A549 treated with RU486 at 1 μM for 4 hours (cell line): ENCODE results near the gene BLOC1S3. TPM values are rescaled to one million over a fixed set of nuclear protein-coding genes. Genes with fewer than 3 reads are reported as not detected.

Experiments
- total RNA-seq: library from RNA; stranded (reverse); fragments of 200-300 nt; extraction: Qiagen RNA extraction; gene quantifications from 5 replicates; pipeline ENCODE4 v1.2.3, GENCODE V29; 2022; ENCODE audit warnings: low read depth

BLOC1S3 gene
- 10.0 to 18.3 TPM (median 14.8 TPM) in 5 replicates for total RNA-seq

GRCh38 chr19:45178262-45179071 is at the start of gene BLOC1S3:
TSS of gene BLOC1S3 (plus strand) at chr19:45178784. CDS start at chr19:45179297, 513 bp downstream.

GRCh38 chr19:45160870-45161737 is 17.5 kb upstream of the BLOC1S3 start, which contains the start of gene NKPD1:
TSS of gene NKPD1 (minus strand) at chr19:45160982. CDS start at chr19:45160150, 832 bp downstream.

GRCh38 chr19:45177817-45178261 is 745 bp upstream of the BLOC1S3 start, which contains the start of gene TRAPPC6A:
TSS of gene TRAPPC6A (minus strand) at chr19:45178237. CDS start at chr19:45178218, 19 bp downstream.

Other genes starting within 250 kb of the BLOC1S3 start
- not detected in 5 replicates for gene APOC4, start 236.5 kb upstream of the BLOC1S3 start, total RNA-seq
- not detected in 5 replicates for gene APOC2, start 232.7 kb upstream of the BLOC1S3 start, total RNA-seq
- 128 to 186 TPM (median 177 TPM) in 5 replicates for gene CLPTM1, start 223.4 kb upstream of the BLOC1S3 start, total RNA-seq
- gene RELB, start 177.3 kb upstream of the BLOC1S3 start, total RNA-seq, result 33.4 to 57.6 TPM (median 51.4 TPM) in 5 replicates
- gene CLASRP, start 139.7 kb upstream of the BLOC1S3 start, total RNA-seq, result 45.2 to 77.0 TPM (median 76.3 TPM) in 5 replicates
- gene ZNF296, start 102.3 kb upstream of the BLOC1S3 start, total RNA-seq, result 6.5 to 11.0 TPM (median 10.4 TPM) in 5 replicates
- gene GEMIN7, start 99.5 kb upstream of the BLOC1S3 start, total RNA-seq, result 80.4 to 92.3 TPM (median 84.4 TPM) in 5 replicates
- gene PPP1R37, start 85.6 kb upstream of the BLOC1S3 start, total RNA-seq, result 20.7 to 33.8 TPM (median 30.5 TPM) in 5 replicates
- 0.08 to 0.13 TPM (median 0.08 TPM) in 5 replicates for gene NKPD1, start 17.8 kb upstream of the BLOC1S3 start, total RNA-seq
- 31.7 to 46.6 TPM (median 38.0 TPM) in 5 replicates for gene TRAPPC6A, start 547 bp upstream of the BLOC1S3 start, total RNA-seq
- 0.56 to 1.6 TPM (median 0.98 TPM) in 5 replicates for gene EXOC3L2, start 66.6 kb downstream of the BLOC1S3 start, total RNA-seq
- gene MARK4, start 72.5 kb downstream of the BLOC1S3 start, total RNA-seq, result 6.0 to 8.1 TPM (median 6.7 TPM) in 5 replicates
- not detected in 5 replicates for gene CKM, start 144.1 kb downstream of the BLOC1S3 start, total RNA-seq
- gene KLC3, start 162.0 kb downstream of the BLOC1S3 start, total RNA-seq, result 0.51 to 0.74 TPM (median 0.65 TPM) in 5 replicates
- 9.5 to 13.8 TPM (median 12.5 TPM) in 5 replicates for gene ERCC2, start 191.8 kb downstream of the BLOC1S3 start, total RNA-seq
- 24.1 to 30.7 TPM (median 26.0 TPM) in 5 replicates for gene PPP1R13L, start 226.3 kb downstream of the BLOC1S3 start, total RNA-seq
- gene POLR1G, start 227.9 kb downstream of the BLOC1S3 start, total RNA-seq, result 41.0 to 57.9 TPM (median 48.2 TPM) in 5 replicates
- gene ERCC1, start 245.1 kb downstream of the BLOC1S3 start, total RNA-seq, result 129 to 169 TPM (median 150 TPM) in 5 replicates